ENCODE results near the gene FBXW5.

DNA sequence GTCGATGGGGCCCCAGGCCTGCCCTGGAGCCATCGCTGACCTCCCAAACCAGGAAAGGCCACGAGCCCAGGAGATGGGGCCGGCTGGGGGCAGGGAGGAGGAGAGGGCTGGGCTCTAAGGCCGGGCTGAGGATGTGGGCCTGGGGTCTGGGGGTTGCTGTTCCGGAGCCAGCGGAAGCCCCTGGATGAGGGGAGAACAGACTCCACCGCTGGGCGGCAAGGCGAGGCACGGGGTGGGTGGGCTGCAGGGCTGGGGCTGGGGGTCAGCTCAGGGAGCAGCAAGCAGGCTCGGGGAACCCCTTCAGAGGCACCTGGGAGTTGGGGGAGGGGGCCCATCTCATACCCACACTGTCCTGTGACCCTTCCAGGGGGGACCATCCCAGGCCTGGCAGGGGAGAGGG, 19.2 kb upstream of the FBXW5 start:
- TF ChIP-seq DPF2 (IDR thresholded peaks at IDR 0.05) = no peak
- no peak for TF ChIP-seq CHD2 (IDR thresholded peaks at IDR 0.05; ENCODE audit: borderline replicate concordance, low read depth, low read length)
- TF ChIP-seq CEBPB (IDR thresholded peaks at IDR 0.05; ENCODE audit: borderline replicate concordance in 1 of 2, low read depth in 2 of 2, low read length in 2 of 2) = no peak
- TF ChIP-seq EZH2 (IDR thresholded peaks at IDR 0.05; ENCODE audit: borderline replicate concordance, control insufficient read depth, low read depth, low read length) = no peak
- TF ChIP-seq FOXK2 (IDR thresholded peaks at IDR 0.05) = no peak
- no peak for TF ChIP-seq ESRRA (IDR thresholded peaks at IDR 0.05; ENCODE audit: low read length)
- TF ChIP-seq POLR2A (IDR thresholded peaks at IDR 0.05; ENCODE audit: low read depth, low read length) = no peak
